Measurements from ENCODE around the gene GARIN5B. TPM values are rescaled to one million over a fixed set of nuclear protein-coding genes. Genes with fewer than 3 reads are reported as not detected.
"Not testable (repeated sequence)": the region's sequence is repeated elsewhere in the genome, so short reads cannot be mapped to it uniquely, and the experiment has no call there.

Gene GARIN5B
- total RNA-seq, 1 experiment from 2014 or later, result not detected

DNA sequence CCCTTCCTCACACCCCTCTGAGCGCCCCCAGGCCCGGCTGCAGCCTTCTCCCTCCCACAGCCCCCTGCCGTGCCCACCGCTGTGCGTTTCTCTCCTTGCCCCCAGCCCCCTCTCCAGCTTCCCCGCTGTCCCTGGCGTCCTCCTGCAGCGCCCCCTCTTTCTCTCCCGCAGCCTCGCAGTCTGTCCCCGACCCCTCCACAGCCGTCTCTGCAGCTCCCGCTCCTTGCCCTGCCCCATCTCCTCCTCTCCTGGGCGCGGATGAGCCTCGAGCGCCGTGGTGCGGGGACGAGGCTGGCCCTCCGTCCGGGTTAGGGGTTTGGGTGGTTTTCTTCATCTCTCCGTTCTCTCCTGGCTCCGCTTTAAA lies 22.3 kb downstream of the GARIN5B start:
- peak overlapping the region; percentile 51; the same call in 1 of the 2 replicates for H3K27ac ChIP-seq
- H3K9me3 ChIP-seq (replicated peaks), result no peaks in the 10 kb centered on the region
- peaks cover 4% of the 10 kb centered on the region; the same call in 1 of the 2 replicates for H3K36me3 ChIP-seq
- H3K4me1 ChIP-seq, result peaks cover 27% of the 10 kb centered on the region
- peak; percentile 63 for DNase-seq
- peak overlapping the region; percentile 73 for H3K4me3 ChIP-seq
- H3K27me3 ChIP-seq, result no peaks in the 10 kb centered on the region

GRCh38 chr19:55339889-55340783 lies 22.9 kb downstream of the GARIN5B start:
- peak overlapping the region; percentile 73 for H3K4me3 ChIP-seq
- peaks cover 21% of the 10 kb centered on the region for H3K4me1 ChIP-seq
- H3K27ac ChIP-seq, result peak overlapping the region; percentile 51
- no peaks in the 10 kb centered on the region for H3K27me3 ChIP-seq
- H3K36me3 ChIP-seq, result peaks cover 4% of the 10 kb centered on the region; the same call in 1 of the 2 replicates
- DNase-seq, result peak; percentile 35 to 43
- no peaks in the 10 kb centered on the region for H3K9me3 ChIP-seq (replicated peaks)

DNA sequence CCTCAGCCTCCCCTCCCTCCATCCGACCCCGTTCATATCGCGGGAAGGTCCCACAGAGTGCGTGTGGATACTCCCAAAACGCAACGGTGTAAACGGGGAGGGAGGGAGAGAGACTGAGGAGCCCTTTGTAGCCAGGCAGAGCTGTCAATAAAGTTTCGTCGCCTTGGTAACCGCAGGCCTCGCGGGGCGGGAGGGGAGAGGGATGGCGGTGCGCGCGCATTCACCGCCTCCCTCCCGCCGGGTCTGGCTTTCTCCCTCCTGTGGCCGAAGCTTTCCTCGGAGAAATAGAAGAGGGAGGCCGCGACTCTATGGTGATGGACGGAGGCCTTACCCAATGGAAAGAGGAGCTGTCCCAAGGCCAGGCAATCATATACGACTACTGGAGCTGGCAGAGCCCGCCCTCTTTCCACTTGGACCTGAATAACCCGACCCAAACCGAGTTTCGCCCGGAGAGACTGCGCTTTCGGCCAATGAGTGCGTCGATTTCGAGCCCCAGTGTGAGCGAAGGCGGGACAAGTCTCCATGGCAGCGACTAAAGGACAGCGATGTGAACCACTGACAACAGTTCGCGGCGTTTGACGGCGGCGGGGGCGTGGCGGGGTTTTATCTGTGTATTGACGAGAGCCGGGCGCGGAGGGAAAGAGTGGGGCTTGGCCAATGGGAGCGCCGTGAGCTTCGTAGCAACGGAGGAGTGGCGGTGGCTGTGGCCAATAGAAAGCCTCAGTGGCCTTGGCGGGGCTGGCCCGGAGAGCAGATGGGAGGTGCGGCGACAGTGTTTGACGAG lies 23.8 kb downstream of the GARIN5B start, which contains the start of gene KMT5C:
TSS of gene KMT5C (plus strand) at position 772 of the 784 bp plus-strand sequence. CDS start 2,061 bp downstream, outside the sequence.
- Histone ChIP-seq H3K27me3 (no peaks in the 10 kb centered on the region), H3K4me3 (peak within 1 kb of the TSS; percentile 73), H3K36me3 (peaks cover 4% of the 10 kb centered on the region; the same call in 1 of the 2 replicates), H3K27ac (peak within 1 kb of the TSS; percentile 91), H3K4me1 (peaks cover 12% of the 10 kb centered on the region), H3K9me3 (replicated peaks) (no peaks in the 10 kb centered on the region)
- DNase-seq, result peak; percentile 100

GRCh38 chr19:55336101-55336500 lies 27.0 kb downstream of the GARIN5B start:
- Histone ChIP-seq H3K4me1 (no peaks in the 10 kb centered on the region), H3K36me3 (no peaks in the 10 kb centered on the region), H3K27me3 (no peaks in the 10 kb centered on the region), H3K9me3 (replicated peaks) (no peaks in the 10 kb centered on the region), H3K27ac (no peak overlapping the region), H3K4me3 (no peak overlapping the region)
- DNase-seq, result no peak

GRCh38 chr19:55333870-55334269 lies 29.2 kb downstream of the GARIN5B start:
- H3K4me1 ChIP-seq, result no peaks in the 10 kb centered on the region
- H3K36me3 ChIP-seq, result no peaks in the 10 kb centered on the region
- H3K27me3 ChIP-seq, result no peaks in the 10 kb centered on the region
- no peak for DNase-seq
- no peaks in the 10 kb centered on the region for H3K9me3 ChIP-seq (replicated peaks)
- H3K4me3 ChIP-seq, result no peak overlapping the region
- H3K27ac ChIP-seq, result no peak overlapping the region

DNA sequence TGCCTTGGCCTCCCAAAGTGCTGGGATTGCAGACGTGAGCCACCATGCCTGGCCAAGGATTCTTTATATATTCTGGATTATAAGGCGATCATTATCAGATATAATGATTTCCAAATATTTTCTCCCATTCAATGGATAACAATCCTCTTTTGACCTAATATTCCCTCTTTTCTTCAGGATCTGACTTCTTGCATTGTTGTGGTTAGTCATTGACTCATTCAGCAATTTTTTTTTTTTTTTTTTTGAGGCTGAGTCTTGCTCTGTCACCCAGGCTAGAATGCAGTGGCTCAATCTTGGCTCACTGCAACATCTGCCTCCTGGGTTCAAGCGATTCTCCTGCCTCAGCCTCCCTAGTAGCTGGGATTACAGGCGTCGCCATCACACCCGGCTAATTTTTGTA lies 33.3 kb downstream of the GARIN5B start:
- DNase-seq; H3K36me3 ChIP-seq; H3K4me1 ChIP-seq; H3K27me3 ChIP-seq; H3K27ac ChIP-seq; H3K9me3 ChIP-seq (replicated peaks); H3K4me3 ChIP-seq: not testable (repeated sequence)

DNA sequence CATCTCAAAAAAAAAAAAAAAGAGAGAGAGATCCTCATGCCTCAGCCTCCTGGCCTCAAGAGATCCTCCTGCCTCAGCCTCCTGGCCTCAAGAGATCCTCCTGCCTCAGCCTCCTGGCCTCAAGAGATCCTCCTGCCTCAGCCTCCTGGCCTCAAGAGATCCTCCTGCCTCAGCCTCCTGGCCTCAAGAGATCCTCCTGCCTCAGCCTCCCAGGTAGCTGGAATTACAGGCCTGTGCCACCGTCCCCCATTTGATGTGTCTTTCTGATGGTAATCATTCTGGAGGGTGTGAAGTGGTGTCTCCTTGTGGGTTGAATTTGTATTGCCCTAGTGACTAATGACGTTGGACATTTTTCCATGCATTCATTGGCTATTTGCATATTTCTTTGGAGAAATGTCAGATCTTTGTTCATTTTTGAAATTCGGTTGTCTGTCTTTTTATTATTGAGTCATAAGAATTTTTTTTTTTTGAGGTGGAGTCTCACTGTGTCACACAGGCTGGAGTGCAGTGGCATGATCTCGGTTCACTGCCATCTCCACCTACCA lies 34.2 kb downstream of the GARIN5B start:
- H3K36me3 ChIP-seq; H3K9me3 ChIP-seq (replicated peaks); H3K27me3 ChIP-seq; H3K27ac ChIP-seq; DNase-seq; H3K4me1 ChIP-seq; H3K4me3 ChIP-seq: not testable (repeated sequence)

DNA sequence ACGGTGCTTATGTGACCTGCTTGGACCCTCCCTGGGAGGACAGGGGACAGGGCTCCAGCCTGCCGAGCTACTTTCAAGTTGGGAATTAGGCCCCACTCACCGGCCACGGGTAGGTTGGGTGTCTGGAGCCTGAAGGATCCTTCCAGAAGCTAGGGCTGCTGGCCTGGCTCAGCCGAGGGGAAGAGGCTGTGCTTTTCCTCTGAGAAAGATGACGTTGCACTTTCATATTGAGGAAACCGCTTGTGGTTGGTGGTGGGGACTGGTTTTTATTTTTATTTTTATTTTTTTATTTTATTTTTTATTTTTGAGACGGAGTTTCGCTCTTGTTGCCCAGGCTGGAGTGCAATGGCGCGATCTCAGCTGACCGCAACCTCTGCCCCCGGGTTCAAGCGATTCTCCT lies 37.9 kb downstream of the GARIN5B start, which contains the start of gene TMEM150B:
TSS of gene TMEM150B (minus strand) at position 170 of the 400 bp plus-strand sequence. CDS start 4,305 bp downstream, outside the sequence.
- peaks cover 6% of the 10 kb centered on the region; the same call in 1 of the 2 replicates for H3K27me3 ChIP-seq
- no peaks in the 10 kb centered on the region for H3K4me1 ChIP-seq
- no peak for DNase-seq
- no peaks in the 10 kb centered on the region for H3K36me3 ChIP-seq
- H3K9me3 ChIP-seq (replicated peaks), result no peaks in the 10 kb centered on the region
- H3K27ac ChIP-seq, result no peak within 1 kb of the TSS
- H3K4me3 ChIP-seq, result no peak within 1 kb of the TSS

DNA sequence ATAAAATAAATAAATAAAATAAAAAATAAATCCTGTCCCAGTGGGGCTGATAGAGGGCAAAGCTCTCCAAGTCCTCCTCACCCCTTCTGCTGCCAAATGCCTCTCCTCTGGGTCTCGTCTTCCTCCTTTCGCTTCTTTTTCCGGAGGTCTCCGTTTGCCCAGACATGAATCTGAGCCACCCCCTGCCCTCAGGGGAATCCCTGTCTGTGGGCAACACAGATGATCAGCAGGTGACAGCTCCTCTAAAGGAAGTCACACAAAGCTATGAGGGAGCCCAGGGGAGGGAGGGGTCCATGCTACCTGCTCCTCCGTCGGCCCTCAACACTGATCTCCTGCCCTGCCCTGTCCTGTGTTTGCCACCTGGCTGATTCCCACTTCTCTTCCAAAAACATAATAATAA lies 38.4 kb downstream of the GARIN5B start:
- Histone ChIP-seq H3K27me3 (peaks cover 6% of the 10 kb centered on the region; the same call in 1 of the 2 replicates), H3K4me1 (no peaks in the 10 kb centered on the region), H3K36me3 (no peaks in the 10 kb centered on the region), H3K4me3 (no peak overlapping the region), H3K27ac (no peak overlapping the region), H3K9me3 (replicated peaks) (no peaks in the 10 kb centered on the region)
- DNase-seq, result no peak

DNA sequence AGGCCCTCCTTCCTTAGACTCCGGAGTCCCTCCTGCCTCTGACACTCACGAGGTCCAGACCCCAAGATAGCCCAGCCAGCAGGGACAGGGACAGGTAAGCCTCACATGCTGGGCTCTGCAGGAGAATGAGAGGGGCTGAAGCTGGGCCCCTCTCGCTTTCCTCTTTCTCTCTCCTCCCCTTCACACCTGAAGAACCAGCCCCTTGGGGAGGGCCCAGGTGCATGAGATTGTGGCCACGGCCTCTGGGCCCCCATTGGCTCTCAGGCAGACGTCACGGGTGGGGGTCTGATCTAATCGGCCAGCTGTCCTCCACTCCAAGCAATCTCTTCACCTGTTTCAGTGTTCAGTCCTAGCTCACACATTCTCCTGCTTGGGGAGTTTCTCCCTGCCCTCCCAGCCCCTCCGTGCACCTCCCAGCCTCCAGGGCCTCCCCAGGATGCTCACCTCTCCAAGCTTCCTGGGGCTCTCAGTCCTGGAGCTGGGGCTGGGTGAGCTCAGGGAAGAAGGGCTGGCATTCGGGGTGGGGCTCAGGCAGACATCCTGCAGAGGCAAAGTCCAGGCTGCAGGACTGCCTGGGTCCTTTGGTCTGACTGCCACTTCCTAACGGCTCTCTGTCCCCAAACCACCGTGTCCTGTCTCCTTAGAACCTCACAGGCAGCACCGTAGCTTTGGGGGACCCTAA lies 40.7 kb downstream of the GARIN5B start:
- Histone ChIP-seq H3K9me3 (replicated peaks) (no peaks in the 10 kb centered on the region), H3K27ac (no peak overlapping the region), H3K36me3 (no peaks in the 10 kb centered on the region), H3K4me3 (no peak overlapping the region), H3K4me1 (no peaks in the 10 kb centered on the region), H3K27me3 (peaks cover 6% of the 10 kb centered on the region; the same call in 1 of the 2 replicates)
- DNase-seq, result no peak

- H3K4me3 ChIP-seq, result no peak overlapping the region
- DNase-seq, result no peak
- H3K4me1 ChIP-seq, result no peaks in the 10 kb centered on the region
- no peak overlapping the region for H3K27ac ChIP-seq
- H3K27me3 ChIP-seq, result peaks cover 6% of the 10 kb centered on the region; the same call in 1 of the 2 replicates
- no peaks in the 10 kb centered on the region for H3K36me3 ChIP-seq
- H3K9me3 ChIP-seq (replicated peaks), result no peaks in the 10 kb centered on the region
Measured at GRCh38 chr19:55321466-55322137, 41.5 kb downstream of the GARIN5B start.

DNA sequence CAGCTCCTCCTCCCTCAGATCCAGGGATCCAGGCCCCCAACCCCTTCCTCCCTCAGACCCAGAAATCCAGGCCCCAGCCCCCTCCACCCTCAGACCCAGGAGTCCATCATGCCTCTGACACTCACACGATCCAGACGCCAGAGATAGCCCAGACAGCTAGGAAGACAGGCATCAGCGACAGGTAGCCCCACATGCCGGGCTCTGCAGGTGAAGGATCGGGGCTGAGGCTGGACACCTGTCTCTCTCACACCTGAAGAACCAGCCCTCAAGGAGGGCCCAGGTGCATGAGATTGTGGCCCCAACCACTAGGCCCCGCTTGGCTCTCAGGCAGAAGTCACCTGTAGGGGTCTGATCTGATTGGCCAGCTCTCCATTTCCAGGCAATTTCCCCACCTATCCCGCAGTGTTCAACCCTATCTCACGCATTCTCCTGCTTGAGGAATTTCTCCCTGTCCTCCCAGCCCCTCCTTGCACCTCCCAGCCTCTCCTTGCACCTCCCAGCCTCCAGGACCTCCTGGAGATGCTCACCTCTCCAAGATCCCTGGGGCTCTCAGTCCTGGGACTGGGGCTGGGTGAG lies 42.1 kb downstream of the GARIN5B start:
- Histone ChIP-seq H3K9me3 (replicated peaks) (no peaks in the 10 kb centered on the region), H3K4me1 (no peaks in the 10 kb centered on the region), H3K27me3 (peaks cover 6% of the 10 kb centered on the region; the same call in 1 of the 2 replicates), H3K4me3 (no peak overlapping the region), H3K36me3 (no peaks in the 10 kb centered on the region), H3K27ac (no peak overlapping the region)
- DNase-seq, result no peak

- H3K27ac ChIP-seq, result no peak overlapping the region
- peaks cover 6% of the 10 kb centered on the region; the same call in 1 of the 2 replicates for H3K27me3 ChIP-seq
- no peaks in the 10 kb centered on the region for H3K9me3 ChIP-seq (replicated peaks)
- H3K4me1 ChIP-seq, result no peaks in the 10 kb centered on the region
- H3K36me3 ChIP-seq, result no peaks in the 10 kb centered on the region
- peak; percentile 47 to 59 for DNase-seq
- no peak overlapping the region for H3K4me3 ChIP-seq
Measured at GRCh38 chr19:55319785-55320184, 43.3 kb downstream of the GARIN5B start.

Measured in SJCRH30 (cell line).